D341Med (cell line): ENCODE data around the gene MCHR1.

Source experiments
- DNase-seq: peaks from one replicate; pipeline ENCODE4 v3.0.0; 2012; ENCODE audit warnings: low spot score

The MCHR1 gene, protein sequence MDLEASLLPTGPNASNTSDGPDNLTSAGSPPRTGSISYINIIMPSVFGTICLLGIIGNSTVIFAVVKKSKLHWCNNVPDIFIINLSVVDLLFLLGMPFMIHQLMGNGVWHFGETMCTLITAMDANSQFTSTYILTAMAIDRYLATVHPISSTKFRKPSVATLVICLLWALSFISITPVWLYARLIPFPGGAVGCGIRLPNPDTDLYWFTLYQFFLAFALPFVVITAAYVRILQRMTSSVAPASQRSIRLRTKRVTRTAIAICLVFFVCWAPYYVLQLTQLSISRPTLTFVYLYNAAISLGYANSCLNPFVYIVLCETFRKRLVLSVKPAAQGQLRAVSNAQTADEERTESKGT

DNA sequence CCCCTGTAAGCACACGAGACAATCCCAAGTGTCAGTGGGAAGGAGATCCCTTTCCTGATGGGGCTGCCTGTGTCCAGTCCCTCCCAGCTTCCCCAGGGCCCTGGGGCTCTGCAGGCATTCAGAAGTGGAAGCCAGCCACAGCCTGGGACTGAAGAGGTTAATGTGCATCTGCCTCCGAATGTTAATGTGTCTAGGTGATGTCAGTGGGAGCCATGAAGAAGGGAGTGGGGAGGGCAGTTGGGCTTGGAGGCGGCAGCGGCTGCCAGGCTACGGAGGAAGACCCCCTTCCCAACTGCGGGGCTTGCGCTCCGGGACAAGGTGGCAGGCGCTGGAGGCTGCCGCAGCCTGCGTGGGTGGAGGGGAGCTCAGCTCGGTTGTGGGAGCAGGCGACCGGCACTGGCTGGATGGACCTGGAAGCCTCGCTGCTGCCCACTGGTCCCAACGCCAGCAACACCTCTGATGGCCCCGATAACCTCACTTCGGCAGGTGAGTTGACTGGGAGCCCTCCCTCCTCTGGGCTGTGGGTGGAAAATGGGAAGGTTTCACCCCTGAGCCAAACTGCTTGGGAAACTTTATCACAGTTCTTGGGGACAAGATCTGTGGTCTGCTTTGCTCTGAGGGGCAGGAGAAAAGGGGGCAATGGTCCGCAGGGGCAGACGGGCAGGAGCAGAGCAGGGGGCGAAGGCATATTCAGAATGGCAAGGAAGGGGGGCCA lies at the start of gene MCHR1:
MCHR1 (plus strand) TSS at position 236 of the 715 bp plus-strand sequence; CDS start at position 405, 169 bp downstream.
- no peak for DNase-seq

DNA sequence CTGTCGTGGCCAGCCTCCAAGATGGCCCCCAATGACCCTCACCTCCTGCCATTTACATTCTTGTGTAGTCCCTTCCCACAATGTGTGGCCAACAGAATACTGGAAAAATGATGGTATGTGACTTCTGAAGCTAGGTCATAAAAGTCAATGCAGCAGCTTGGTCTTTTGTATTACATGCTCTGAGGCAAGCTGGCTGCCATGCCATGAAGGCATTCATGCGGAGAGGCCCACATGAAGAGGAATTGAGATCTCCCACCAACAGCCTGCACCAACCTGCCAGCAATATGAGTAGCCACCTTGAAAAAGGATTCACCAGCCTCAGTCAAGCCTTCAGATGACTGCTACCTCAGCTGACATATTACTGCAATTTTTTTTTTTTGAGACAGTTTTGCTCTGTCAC lies 47.4 kb upstream of the MCHR1 start:
- no peak for DNase-seq

DNA sequence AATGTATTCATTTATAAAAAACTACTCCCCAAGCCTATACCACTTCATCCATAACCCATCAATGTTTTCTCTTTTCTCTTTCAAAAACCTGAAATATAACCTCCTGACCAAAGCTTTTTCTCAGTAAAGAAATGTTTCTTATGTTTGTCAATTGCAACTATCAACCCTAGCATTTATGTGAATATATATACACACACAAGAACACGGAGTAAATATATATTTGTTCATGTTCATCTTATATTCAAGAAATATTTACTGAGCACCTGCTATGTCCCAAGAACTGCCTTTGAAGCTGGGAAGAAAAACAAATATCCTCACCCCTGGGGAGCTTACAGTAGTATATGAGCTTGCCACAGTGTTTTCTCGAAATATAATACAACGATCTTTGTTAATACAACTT lies 46.2 kb upstream of the MCHR1 start:
- no peak for DNase-seq

DNA sequence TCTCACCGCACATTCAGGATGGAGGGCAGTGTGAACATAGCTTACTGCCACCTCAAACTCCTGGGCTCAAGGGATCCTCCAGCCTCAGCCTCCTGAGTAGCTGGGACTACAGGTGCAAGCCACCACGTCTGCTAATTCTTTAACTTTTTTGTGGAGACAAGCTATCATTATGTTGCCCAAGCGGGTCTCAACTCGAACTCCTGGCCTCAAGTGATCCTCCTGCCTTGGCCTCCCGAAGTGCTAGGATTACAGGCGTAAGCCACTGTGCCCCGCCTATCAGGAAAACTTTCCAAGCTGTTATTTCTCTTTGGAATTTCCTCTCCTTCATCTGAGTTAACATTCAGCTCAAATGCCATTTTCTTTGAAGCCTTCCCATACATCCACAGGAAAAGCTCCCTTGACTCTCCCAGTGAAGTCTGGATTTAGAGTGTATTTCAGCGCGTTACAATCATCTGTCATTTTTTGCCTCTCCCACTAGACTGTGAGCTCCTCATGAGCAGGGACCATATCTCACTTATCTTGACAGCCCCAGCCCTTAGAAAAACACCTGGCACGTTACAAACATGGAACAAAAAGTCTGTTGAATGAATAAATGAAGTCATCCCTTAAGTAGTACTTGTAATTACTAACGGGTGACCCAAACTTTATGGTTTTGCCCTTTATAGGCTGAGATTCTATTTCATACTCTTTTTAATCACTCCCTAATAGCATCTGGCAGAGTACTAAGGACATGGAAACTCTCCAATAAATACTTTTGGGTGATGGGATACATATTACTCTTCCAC lies 45.0 kb upstream of the MCHR1 start:
- DNase-seq: no peak

DNA sequence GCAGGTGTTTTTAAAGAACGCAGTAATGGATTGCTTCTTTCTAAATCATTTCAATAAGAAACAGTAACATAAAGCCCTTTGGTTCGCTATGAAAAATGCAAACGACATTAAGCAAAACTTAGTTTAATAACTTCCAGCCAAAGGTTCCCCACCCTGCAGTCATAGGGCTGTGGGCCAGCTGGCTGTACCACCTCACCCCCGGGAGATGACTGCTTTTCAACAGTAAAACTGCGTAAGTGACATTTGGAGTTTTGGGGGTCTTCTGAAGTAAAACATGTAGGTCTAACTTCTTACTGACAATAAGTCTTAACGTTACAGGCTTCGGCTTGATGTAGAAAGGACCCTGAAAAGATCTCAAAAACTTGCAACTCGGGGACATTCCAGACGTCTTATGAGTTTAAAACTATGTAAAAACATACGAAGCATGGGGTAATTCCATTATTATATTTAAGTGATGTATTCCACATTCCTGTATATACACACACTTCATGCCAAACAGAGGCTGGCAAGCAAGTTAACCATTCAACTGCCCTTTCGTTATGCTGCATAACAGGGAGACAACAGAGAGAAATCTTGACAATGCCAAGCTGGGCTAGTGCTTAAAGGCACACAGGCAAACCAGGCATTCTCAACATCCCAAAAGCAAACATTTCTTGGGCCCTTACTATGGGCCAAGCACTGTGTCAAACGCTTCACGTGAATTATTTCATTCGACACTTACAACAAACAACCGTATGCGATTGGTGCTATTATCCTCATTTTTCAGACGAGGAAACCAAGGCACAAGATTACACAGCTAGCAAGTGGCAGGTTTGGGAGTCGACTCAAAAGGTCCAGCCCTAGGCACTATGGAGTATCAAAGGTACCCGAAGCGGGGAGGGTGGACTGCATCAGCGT lies 44.0 kb upstream of the MCHR1 start:
- no peak for DNase-seq

DNA sequence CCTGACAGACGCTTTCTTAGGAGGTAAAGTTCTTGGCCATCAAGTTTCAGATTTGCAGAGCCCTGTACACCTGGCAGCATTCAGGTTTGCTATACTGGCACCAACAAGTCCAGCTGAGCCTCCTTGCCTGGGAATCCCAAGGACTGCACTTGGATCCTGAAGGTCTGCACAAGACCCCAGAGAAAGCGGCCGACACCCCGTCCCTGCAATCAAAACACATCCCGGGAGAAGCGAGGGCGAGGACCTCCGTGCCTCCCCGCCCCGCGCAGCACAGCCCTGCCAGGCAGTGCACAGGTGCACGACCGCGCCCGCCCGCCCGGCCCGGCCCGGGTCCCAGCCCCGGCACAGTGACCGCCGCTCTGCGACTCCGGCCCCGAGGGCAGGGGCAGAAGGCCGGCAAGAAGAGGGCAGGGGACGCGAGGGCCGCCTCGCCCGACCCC lies 43.3 kb upstream of the MCHR1 start:
- no peak for DNase-seq

DNA sequence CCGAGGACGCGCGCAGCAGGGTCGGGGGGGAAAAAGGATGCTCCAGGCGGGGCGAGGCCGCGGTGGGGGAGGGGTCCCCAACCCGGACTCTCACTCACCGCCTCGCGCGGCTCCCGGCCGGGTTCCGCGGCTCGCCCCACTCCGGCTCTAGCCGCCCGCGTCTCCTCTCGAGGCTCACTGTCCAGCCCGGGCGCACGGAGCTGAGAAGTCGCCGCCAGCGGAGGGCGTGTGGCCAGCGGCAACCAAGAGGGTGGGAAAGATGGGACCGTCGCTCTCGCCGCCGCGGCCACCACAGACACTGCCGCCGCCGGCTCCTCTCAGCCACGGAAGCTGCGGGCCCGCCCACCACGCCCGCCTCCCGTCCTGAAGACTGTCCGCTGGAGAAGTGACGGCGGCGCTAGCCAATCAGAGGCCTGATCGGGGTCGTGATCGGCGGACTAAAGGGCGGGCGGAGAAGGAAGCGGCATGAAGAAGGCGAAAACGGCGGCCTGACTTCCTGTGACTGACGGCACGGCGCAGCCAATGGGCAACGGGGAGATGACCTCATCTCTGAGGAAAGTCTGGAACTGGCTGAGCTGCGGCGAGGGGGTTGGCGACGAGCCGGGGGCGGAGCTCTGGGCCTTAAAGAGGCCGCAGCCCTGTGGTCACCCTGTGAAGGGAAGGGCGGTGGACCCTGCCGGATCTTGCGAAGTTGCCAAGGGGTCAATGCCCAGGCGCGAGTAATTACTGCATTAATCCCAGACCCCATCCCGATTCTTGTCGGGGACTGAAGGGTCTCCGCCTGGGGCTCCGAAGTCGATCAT lies 42.7 kb upstream of the MCHR1 start, which contains the start of gene MRTFA:
MRTFA (minus strand) TSS at position 340 of the 803 bp plus-strand sequence.
- peak; percentile 97 for DNase-seq

DNA sequence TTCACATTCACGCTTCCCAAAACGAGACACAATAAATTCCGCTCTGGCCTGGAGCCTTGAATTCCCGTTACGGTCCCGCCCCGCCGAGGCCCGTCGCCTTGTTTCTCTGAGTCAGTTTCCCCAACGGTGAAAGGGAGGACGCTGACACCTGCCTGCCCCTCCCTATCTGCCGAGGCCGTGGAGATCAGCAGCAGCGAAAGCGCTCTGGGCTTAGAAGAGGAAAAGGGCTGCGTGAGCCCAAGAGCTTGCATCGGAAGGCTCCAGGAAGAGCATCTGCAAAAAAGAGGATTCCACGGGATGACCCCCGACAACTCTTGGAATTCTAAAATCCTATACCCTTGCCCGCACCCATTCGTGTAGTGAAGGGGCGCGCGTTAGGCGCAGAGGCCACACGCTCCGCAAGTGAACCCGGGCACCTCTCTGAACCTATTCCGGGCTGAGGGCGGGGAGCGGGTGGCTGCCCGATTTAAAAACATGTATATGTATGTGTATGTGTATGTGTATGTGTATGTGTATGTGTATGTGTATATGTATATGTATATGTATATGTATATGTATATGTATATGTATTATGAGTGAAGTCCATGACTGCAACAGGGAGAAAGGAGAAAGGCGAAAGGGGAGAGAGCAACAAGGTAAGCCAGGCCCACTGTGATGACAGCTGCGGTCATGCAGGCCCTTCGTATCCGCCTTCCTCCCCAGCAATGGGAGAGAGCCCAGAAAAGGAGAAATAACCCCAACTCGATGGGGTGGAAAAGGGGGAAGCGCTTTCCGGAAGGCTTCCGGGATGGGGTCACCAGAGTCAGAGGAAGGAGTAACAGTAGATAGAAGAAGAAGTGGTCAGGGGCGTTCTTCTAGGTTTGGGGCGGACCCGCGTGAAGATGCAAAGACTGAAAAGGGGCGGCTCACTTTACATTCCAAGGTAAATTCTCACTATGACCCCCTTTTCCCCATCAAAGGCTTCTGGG lies 41.8 kb upstream of the MCHR1 start:
- peak; percentile 37 for DNase-seq

DNA sequence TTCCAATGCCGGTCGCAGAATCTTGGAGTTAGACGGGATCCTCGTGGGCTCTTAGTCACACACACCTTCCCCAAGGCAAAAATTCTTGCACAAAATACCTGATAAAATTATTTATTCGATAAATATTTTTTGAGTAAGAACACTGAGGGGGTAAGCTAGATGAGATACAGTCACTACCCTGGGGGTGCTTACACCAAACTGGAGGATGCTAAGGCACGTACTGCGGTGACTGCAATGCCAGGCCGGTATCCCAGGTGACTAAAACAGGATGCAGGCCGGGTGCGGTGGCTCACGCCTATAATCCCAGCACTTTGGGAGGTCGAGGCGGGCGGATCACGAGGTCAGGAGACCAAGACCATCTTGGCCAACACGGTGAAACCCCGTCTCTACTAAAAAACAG lies 41.0 kb upstream of the MCHR1 start:
- no peak for DNase-seq

DNA sequence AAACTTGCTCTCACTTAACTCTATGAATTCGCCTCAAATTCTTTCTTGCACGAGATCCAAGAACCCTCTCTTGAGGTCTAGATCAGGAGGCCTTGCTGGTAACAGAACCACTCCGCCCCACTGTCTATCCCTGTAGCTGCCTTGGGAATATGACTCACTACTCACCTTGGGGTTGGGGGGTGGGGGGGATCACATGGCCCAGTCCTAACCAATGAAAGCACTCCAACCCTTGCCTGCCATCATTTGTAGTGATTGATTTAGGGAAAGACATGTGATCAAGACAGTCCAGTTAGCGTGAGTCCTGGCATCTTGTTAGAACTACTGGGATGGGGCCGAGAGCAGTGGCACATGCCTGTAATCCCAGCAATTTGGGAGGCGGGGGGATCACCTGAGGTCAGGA lies 38.0 kb upstream of the MCHR1 start:
- no peak for DNase-seq

DNA sequence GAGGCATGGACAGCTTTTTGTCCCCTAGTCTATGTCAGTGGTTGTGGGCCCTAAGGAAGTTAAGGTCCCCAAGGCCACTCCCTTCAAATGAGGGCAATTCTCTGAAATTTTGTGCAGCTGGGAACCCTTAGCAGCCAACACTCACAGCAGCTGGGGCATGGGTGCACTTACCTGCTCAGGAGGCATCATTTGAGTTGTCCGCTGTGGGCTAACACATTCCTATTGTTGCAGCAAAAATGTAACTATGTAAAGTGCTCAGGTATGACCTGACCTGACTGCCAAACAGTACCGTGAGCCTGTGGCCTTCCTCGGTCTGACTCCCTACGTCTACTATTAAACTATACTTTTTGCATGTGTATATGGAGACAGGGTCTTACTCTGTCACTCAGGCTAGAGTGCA lies 37.0 kb upstream of the MCHR1 start:
- no peak for DNase-seq

DNA sequence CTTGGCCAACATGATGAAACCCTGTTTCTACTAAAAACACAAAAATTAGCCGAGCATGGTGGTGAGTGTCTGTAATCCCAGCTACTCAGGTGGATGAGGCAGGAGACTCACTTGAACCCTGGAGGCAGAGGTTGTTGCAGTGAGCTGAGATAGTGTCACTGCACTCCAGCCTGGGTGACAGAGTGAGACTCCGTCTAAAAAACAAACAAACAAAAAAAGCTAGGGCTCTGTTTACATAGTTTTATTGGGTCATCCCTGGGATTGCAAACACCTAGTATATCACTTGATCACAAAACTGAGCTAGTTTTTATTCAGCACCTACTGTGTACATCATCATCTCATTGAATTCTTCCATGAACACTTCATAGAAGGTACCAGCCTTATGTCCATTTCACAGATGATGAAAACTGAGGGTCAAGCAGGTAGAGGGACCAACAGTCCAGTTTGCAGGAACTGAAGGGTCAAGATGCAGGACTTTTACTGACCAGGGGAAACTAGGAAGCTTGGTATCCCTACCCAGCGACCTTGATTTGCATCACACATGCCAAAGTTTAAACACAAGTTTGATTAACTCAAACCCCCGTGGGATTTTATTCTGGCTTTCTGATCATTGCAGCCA lies 33.6 kb upstream of the MCHR1 start:
- DNase-seq: no peak

DNA sequence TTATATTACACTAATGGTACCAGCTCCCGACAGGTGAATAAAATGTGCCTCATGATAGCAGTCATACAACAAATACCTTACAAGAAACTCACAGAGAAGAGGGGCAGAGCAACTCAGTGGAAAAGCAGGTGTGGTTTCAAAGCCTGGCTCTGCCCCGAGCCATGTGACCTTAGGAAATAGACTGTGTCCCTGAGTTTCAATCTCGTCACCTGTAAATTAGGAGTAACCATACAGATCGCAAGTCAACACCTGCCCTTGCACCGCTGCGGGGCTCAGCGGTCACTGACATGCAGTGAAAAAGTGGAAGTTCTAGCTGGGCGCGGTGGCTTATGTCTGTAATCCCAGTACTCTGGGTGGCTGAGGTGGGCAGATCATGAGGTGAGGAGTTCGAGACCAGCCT lies 30.9 kb upstream of the MCHR1 start:
- no peak for DNase-seq

DNA sequence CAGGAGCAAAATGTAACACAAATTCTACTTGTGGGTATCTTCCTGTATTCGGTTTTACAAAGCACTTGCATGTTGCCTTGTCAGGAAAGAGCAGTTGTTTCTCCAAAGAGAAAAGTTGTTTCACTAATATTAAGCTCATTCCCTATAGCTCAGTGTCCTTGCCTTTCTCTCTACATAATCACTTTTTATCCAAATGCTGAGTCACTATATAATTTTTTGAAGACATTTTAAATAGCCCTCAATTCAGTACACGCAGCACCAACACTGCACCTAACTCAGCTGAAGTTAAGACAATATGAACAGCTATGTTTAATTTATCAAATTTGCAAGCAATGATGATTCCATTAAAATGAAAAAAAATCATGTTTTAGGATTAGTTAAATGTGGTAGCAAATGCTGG lies 28.2 kb upstream of the MCHR1 start:
- DNase-seq: no peak

DNA sequence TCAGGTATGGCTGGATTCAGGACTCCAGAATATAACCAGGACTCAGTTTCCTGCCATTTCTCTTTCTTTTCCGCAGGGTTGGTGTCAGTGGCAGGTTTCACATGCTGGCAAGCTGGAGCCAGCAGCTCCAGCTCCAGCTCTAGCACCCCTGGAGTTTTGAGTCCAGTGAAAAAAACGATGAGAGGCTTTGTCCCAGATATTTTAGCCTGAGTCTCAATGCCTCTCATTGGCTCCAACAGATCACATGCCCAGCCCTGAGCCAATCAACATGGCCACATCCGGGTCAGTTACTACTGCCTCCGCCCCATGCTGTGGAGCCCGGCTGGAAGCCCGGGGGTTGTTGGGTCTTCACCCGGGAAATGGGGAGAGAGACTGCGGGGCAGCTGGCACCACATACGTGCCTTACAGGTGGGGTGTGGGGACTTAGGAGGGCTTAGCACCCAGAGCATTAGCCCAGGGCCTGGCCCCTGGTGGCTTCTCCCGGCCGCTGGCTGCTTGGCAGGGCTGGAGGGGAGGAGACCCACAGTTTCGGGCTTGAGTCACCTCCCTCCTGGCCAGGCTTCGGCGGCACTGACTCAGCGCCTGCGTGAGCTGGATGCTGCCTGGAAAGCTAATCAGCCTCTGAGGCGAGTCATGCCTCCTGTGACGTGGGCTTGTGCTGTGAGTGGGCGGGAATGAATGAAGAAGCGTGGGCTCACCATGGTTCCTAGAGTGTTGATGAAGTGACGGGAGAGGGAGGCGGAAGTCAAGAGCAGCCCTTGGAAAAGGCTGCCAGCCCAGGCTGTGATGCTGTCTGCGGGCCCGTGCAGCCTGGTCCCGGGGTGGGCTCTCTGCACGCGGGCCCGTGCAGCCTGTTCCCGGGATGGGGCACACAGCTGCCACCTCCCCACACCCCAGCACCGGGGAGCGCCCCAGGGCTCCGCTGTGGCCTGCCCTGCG lies 27.5 kb upstream of the MCHR1 start:
- peak; percentile 91 for DNase-seq

DNA sequence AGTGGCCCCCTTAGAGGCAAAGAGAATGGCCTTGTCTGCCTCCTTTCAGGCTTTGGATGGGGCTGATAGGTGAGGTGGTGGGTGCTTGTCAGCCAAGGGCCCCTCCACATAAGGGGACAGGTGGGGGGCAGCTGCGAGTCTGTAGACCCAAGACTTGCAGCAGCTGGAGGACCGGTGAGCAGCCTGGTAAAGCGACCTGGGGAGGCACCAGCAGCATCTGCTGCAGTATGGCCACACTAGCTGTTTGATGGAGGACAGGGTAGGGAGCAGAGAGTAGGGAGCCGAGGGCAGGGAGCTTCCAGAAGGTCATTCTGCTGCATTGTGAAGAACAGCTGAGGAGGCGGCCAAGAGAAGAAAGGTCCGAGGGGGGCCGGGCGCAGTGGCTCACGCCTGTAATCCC lies 25.9 kb upstream of the MCHR1 start:
- DNase-seq: no peak

DNA sequence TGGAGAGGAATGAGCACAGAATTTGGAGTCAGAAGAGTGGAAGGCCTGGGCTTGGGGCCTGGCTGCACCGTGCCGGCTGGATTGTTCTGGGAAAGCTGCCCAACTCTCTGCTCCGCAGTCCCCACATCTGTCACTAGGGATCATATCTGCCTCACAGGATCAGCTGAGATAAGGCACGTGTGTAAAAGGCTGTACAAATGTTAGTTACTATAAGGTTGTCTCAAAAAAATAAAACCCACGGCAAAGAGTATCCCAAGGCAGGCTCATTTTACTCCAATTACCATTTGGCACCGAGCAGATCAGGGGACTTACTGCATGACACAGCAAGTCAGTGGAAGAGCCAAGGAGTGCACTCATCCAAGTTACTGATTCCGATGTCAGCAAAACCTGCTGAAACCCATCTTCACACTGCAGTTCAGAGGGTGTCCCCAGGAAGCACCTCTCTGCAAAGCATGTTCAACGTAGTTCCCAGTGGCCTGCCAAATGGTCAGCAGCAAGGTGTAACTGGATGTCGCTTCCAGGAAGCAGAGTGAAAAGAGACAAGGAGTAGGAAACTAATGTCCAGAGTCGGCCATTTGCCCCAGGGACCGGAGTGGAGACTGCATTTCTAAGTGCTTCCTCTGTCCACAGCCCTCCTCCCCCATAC lies 24.6 kb upstream of the MCHR1 start:
- DNase-seq: peak; percentile 85
